Measurements from ENCODE around the gene PIK3C2G. TPM values are rescaled to one million over a fixed set of nuclear protein-coding genes. Genes with fewer than 3 reads are reported as not detected.

Gene PIK3C2G
- polyA plus RNA-seq, 1 of the 3 experiments (the other 2 are of a cell fraction), result 0.02 TPM

DNA sequence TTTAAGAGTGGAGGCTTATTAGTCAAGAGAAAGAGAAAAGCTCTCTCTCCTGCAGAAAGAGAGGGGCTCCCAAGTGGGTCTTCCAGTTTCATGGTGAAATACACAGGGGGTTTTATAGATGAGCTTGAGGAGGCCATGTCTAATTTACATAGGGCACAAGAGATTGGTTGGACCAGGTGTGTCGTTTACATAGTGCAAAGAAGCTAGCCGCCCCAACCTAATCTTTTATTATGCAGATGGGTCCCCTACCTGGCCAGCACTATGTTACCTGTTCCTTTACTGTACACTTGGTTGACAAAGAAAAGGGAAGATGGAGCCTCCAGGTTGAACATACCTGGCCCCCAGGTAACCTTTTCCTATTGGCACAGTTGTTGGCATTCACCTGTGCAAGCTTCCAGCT, 195.0 kb downstream of the PIK3C2G start (continued):
- TF ChIP-seq FOSL2 (IDR thresholded peaks at IDR 0.05; ENCODE audit: borderline replicate concordance, low read depth) (no peak), NFIC (IDR thresholded peaks at IDR 0.05; ENCODE audit: borderline replicate concordance) (no peak), MAX (IDR thresholded peaks at IDR 0.05; ENCODE audit: low read depth) (no peak), SMC3 (IDR thresholded peaks at IDR 0.05; ENCODE audit: low read depth, low read length) (no peak)

- ChIA-PET POLR2A (no interaction called here), CTCF (no interaction called here)
- H3F3A ChIP-seq (replicated peaks; ENCODE audit: insufficient read depth), result peaks cover 6% of the 10 kb centered on the region
- no peak for DNase-seq
- 38% methylated on average over 1 of the region's 1 CpG for WGBS (ENCODE audit: low lambda C conversion rate)
- no peak overlapping the region for H3K9ac ChIP-seq
- no peaks in the 10 kb centered on the region for H3K79me2 ChIP-seq (ENCODE audit: insufficient read depth)
- H3K36me3 ChIP-seq (replicated peaks in 1 of 2; ENCODE audit: control insufficient read depth in 1 of 2, insufficient read depth in 2 of 2, low read length in 1 of 2), result no peaks in the 10 kb centered on the region
- no peaks in the 10 kb centered on the region for H3K4me1 ChIP-seq (ENCODE audit: control insufficient read depth in 1 of 2, insufficient read depth in 2 of 2, low read depth in 1 of 2, low read length in 1 of 2)
- no peaks in the 10 kb centered on the region for H3K27me3 ChIP-seq (ENCODE audit: insufficient read depth)
- TF ChIP-seq TEAD4 (IDR thresholded peaks at IDR 0.05; ENCODE audit: borderline replicate concordance, insufficient read depth), result no peak
- TF ChIP-seq MEF2A (IDR thresholded peaks at IDR 0.05; ENCODE audit: borderline replicate concordance, low read depth), result no peak
- H3K9me2 ChIP-seq, result no peaks in the 10 kb centered on the region
- H3K9me3 ChIP-seq, result no peaks in the 10 kb centered on the region
- no peaks in the 10 kb centered on the region for H4K20me1 ChIP-seq (ENCODE audit: insufficient read depth)
- no peak overlapping the region for H2AFZ ChIP-seq (ENCODE audit: low read depth)
- H3K4me2 ChIP-seq, result no peak overlapping the region
- H3K4me3 ChIP-seq (ENCODE audit: low read depth in 2 of 2, low read length in 1 of 2), result no peak overlapping the region
- H3K27ac ChIP-seq (ENCODE audit: low read depth in 2 of 2, low read length in 1 of 2), result no peak overlapping the region
Measured at GRCh38 chr12:18457362-18457761, 196.0 kb downstream of the PIK3C2G start.

DNA sequence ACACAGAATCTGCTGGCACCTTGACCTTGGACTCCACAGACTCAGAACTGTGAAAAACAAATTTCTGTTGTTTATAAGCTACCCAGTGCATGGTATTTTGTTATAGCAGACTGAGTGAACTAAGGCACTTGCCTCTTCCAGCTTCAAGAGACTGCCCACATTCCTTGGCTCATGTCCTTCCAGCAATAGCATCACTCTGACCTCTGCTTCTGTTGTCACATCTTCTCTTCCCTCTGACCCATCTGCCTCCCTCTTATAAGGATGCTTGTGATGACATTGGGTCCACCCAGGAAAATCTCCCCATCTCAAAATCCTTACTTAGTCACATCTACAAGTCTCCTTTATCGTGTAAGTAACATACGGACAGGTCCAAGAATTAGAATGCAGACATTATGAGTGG, 200.4 kb downstream of the PIK3C2G start:
- no peaks in the 10 kb centered on the region for H4K20me1 ChIP-seq (ENCODE audit: insufficient read depth)
- peak overlapping the region; percentile 63 to 69; a peak in 2 of 4 replicates for H3K27ac ChIP-seq (ENCODE audit: low read depth in 2 of 2, low read length in 1 of 2)
- H2AFZ ChIP-seq (ENCODE audit: low read depth), result no peak overlapping the region
- whole genome bisulfite sequencing (ENCODE audit: low lambda C conversion rate), result 40% methylated on average over 2 of the region's 2 CpGs
- H3K4me1 ChIP-seq (ENCODE audit: control insufficient read depth in 1 of 2, insufficient read depth in 2 of 2, low read depth in 1 of 2, low read length in 1 of 2), result no peaks in the 10 kb centered on the region
- no peaks in the 10 kb centered on the region for H3K36me3 ChIP-seq (replicated peaks in 1 of 2; ENCODE audit: control insufficient read depth in 1 of 2, insufficient read depth in 2 of 2, low read length in 1 of 2)
- CTCF ChIA-PET, result no interaction called here
- H3K9me2 ChIP-seq, result no peaks in the 10 kb centered on the region; the same call in 1 of the 2 replicates
- peaks cover 10% of the 10 kb centered on the region for H3F3A ChIP-seq (replicated peaks; ENCODE audit: insufficient read depth)
- no peaks in the 10 kb centered on the region for H3K79me2 ChIP-seq (ENCODE audit: insufficient read depth)
- H3K4me3 ChIP-seq (ENCODE audit: low read depth in 2 of 2, low read length in 1 of 2), result no peak overlapping the region
- POLR2A ChIA-PET, result no interaction called here
- peak overlapping the region; percentile 12; the same call in 1 of the 2 replicates for H3K4me2 ChIP-seq
- no peaks in the 10 kb centered on the region for H3K9me3 ChIP-seq
- TF ChIP-seq CTCF (IDR thresholded peaks at IDR 0.05), result no peak
- no peak for TF ChIP-seq TAF1 (IDR thresholded peaks at IDR 0.05; ENCODE audit: borderline replicate concordance, low read depth, low read length)
- TF ChIP-seq SMC3 (IDR thresholded peaks at IDR 0.05; ENCODE audit: low read depth, low read length), result no peak
- no peak for TF ChIP-seq USF2 (IDR thresholded peaks at IDR 0.05; ENCODE audit: borderline replicate concordance, low read depth, low read length)
- TF ChIP-seq FOXM1 (IDR thresholded peaks at IDR 0.05; ENCODE audit: low read depth), result no peak
- TF ChIP-seq MXI1 (IDR thresholded peaks at IDR 0.05; ENCODE audit: low read depth, low read length), result no peak
- no peak for TF ChIP-seq USF1 (IDR thresholded peaks at IDR 0.05; ENCODE audit: borderline replicate concordance, low read depth)
- TF ChIP-seq EP300 (IDR thresholded peaks at IDR 0.05; ENCODE audit: borderline replicate concordance in 1 of 2, low read depth in 1 of 2, low read length in 1 of 2), result no peak
- H3K27me3 ChIP-seq (ENCODE audit: insufficient read depth), result no peaks in the 10 kb centered on the region
- no peak for DNase-seq
- H3K9ac ChIP-seq, result no peak overlapping the region

All from SK-N-SH (cell line).